Body of pancreas (tissue), 4 donors: ENCODE results near the gene CDK18. TPM values are rescaled to one million over a fixed set of nuclear protein-coding genes. Genes with fewer than 3 reads are reported as not detected.

Source experiments
- ATAC-seq: fragments of 150-250 bp; one replicate; pipeline ENCODE4 v1.9.1; 2016
- DNase-seq, 4 donors: peaks; one replicate each; pipeline ENCODE4 v3.0.0-alpha.2; 2019
- H3K27ac ChIP-seq, 4 donors: fragments of 200-600 bp; sonication (generic); 1 replicate in 3 of 4; 2 replicates in 1 of 4; pipeline versions ENCODE4 v1.5.1 to v1.6.1; 2016 to 2019; ENCODE audit warnings: mild to moderate bottlenecking in 1 of 4, mixed read lengths in 1 of 4, moderate library complexity in 1 of 4
- H3K27me3 ChIP-seq, 2 donors: fragments of 200-600 bp; sonication (generic); one replicate each; pipeline ENCODE4 v1.6.0; 2016; ENCODE audit warnings: mild to moderate bottlenecking in 1 of 2
- H3K36me3 ChIP-seq, 2 donors: fragments of 200-600 bp; sonication (generic); replicated peaks in 1 of 2; 2 replicates each; pipeline ENCODE4 v1.5.1; 2016; ENCODE audit warnings: low read depth in 2 of 2; ENCODE audit not compliant: insufficient read depth in 1 of 2
- H3K4me1 ChIP-seq: fragments of 200-600 bp; sonication (generic); one replicate; pipeline ENCODE4 v1.6.0; 2016
- H3K4me3 ChIP-seq, 2 donors: fragments of 200-600 bp; sonication (generic); 1 replicate in 1 of 2; 2 replicates in 1 of 2; pipeline ENCODE4 v1.5.1; 2016 to 2019
- H3K9me3 ChIP-seq, 3 donors: fragments of 200-600 bp; sonication (generic); 1 replicate in 2 of 3; 2 replicates in 1 of 3; pipeline ENCODE4 v1.5.1; 2016
- CTCF ChIP-seq, 7 experiments: fragments of 450-650 bp in 4 of 7; fragments of 200-600 bp in 3 of 7; sonication (generic) in 3 of 7; IDR thresholded peaks; one replicate each; pipeline ENCODE4 v1.5.1; 2016 to 2019; ENCODE audit warnings: antibody characterized with exemption in 7 of 7
- POLR2A ChIP-seq, 3 donors: fragments of 450-650 bp; IDR thresholded peaks; one replicate each; pipeline ENCODE4 v1.6.1; 2016; ENCODE audit warnings: antibody characterized with exemption in 3 of 3, mild to moderate bottlenecking in 2 of 3
- WGBS, 2 donors: methylation state at CpG; one replicate each; pipeline ENCODE4 v1.1.5; 2017; 5-methylcytosine and 5-hydroxymethylcytosine counted together
- intact Hi-C: fragments of 100-400 bp; cut with DNase I; formaldehyde crosslinking; loops from one replicate; pipeline ENCODE4 v1.15.1; 2023
- total RNA-seq, 2 donors: library from RNA; depleted of rRNA; stranded (reverse); fragments of >200 nt; gene quantifications; one replicate each; pipeline ENCODE4 v1.1.0, GENCODE V29; 2016

The CDK18 gene
- total RNA-seq, 2 donors from 2014 or later: 28.0 to 28.7 TPM

- Histone ChIP-seq H3K4me3 (no peak overlapping the region), H3K4me1 (no peaks in the 10 kb centered on the region), H3K27me3 (no peaks in the 10 kb centered on the region), H3K27ac (no peak overlapping the region), H3K9me3 (no peaks in the 10 kb centered on the region), H3K36me3 (no peaks in the 10 kb centered on the region)
- WGBS, 2 donors: 68 to 74% methylated on average over 9 to 11 of the region's 11 CpGs
- DNase-seq (peak in 1 of 4 donors; percentile 6), ATAC-seq (no peak)
- intact Hi-C loops: no loop called here
- TF ChIP-seq POLR2A (IDR thresholded peaks at IDR 0.05): no peak
- no peak for TF ChIP-seq CTCF (IDR thresholded peaks at IDR 0.05)
Observed at GRCh38 chr1:205535866-205536758, 31.6 kb downstream of the CDK18 start.

- 34 to 41% methylated on average over 9 of the region's 9 CpGs for WGBS, 2 donors
- no peak overlapping the region for H3K4me3 ChIP-seq
- H3K27me3 ChIP-seq: no peaks in the 10 kb centered on the region
- no peaks in the 10 kb centered on the region for H3K4me1 ChIP-seq
- ATAC-seq: peak; percentile 78
- intact Hi-C loops: no loop called here
- TF ChIP-seq POLR2A (IDR thresholded peaks at IDR 0.05) (no peak), CTCF (IDR thresholded peaks at IDR 0.05) (no peak)
- peak; percentile 52 to 70 (median 69) for DNase-seq
- no peaks in the 10 kb centered on the region for H3K9me3 ChIP-seq
- no peak overlapping the region for H3K27ac ChIP-seq
- H3K36me3 ChIP-seq: no peaks in the 10 kb centered on the region
Observed at GRCh38 chr1:205536759-205537361, 32.4 kb downstream of the CDK18 start.

- Histone ChIP-seq H3K9me3 (no peaks in the 10 kb centered on the region), H3K4me1 (no peaks in the 10 kb centered on the region), H3K27me3 (no peaks in the 10 kb centered on the region), H3K36me3 (no peaks in the 10 kb centered on the region), H3K4me3 (no peak overlapping the region), H3K27ac (no peak overlapping the region)
- ATAC-seq: no peak
- DNase-seq: peak in 1 of 4 donors; percentile 4
- no peak for TF ChIP-seq POLR2A (IDR thresholded peaks at IDR 0.05)
- TF ChIP-seq CTCF (IDR thresholded peaks at IDR 0.05): no peak
- intact Hi-C loops: no loop called here
- WGBS, 2 donors: 81 to 82% methylated on average over 10 of the region's 10 CpGs
Observed at GRCh38 chr1:205537386-205538018, 33.0 kb downstream of the CDK18 start.

- Histone ChIP-seq H3K36me3 (no peaks in the 10 kb centered on the region), H3K9me3 (no peaks in the 10 kb centered on the region), H3K4me3 (no peak overlapping the region), H3K4me1 (no peaks in the 10 kb centered on the region), H3K27ac (no peak overlapping the region), H3K27me3 (no peaks in the 10 kb centered on the region)
- ATAC-seq (no peak), DNase-seq (peak in 1 of 4 donors; percentile 2)
- 58 to 64% methylated on average over 5 of the region's 5 CpGs for WGBS, 2 donors
- TF ChIP-seq POLR2A (IDR thresholded peaks at IDR 0.05): no peak
- TF ChIP-seq CTCF (IDR thresholded peaks at IDR 0.05): no peak
- intact Hi-C loops: no loop called here
Observed at GRCh38 chr1:205538235-205538840, 33.9 kb downstream of the CDK18 start.
